WTC11 (cell line): Measurements from ENCODE around the gene SHANK2. TPM values are rescaled to one million over a fixed set of nuclear protein-coding genes. Genes with fewer than 3 reads are reported as not detected.

Experiments
- ATAC-seq: fragments of 200-7000 bp; cut with Tn5 transposase; 2 replicates; pipeline ENCODE4 v1.10.0; 2021; ENCODE audit warnings: mild to moderate bottlenecking, moderate library complexity
- CTCF ChIA-PET: fragments of 300-600 bp; sonication (Branson Sonifier 250); formaldehyde crosslinking; loops from one replicate; lab custom pipeline; 2021; ENCODE audit warnings: antibody characterized with exemption; lab: Charles Lee
- POLR2A ChIA-PET: fragments of 350-600 bp; sonication (Branson Sonifier 250); formaldehyde crosslinking; loops from one replicate; lab custom pipeline; 2021; ENCODE audit warnings: antibody characterized with exemption; lab: Charles Lee
- DNase-seq: peaks from one replicate; pipeline ENCODE4 v3.0.0; 2021; ENCODE audit warnings: low spot score
- H3K27ac Mint-ChIP-seq: 2 replicates; pipeline ENCODE4 v1.8.0; 2021; ENCODE audit warnings: mixed read lengths
- H3K27me3 Mint-ChIP-seq: 2 replicates; pipeline ENCODE4 v1.8.0; 2021; ENCODE audit warnings: low read depth, mild to moderate bottlenecking, moderate library complexity, mixed read lengths
- H3K36me3 Mint-ChIP-seq: 2 replicates; pipeline ENCODE4 v1.8.0; 2021; ENCODE audit warnings: mixed read lengths
- H3K4me1 Mint-ChIP-seq: 2 replicates; pipeline ENCODE4 v1.8.0; 2022; ENCODE audit warnings: mixed read lengths
- H3K4me3 Mint-ChIP-seq: 2 replicates; pipeline ENCODE4 v1.8.0; 2021; ENCODE audit warnings: mild to moderate bottlenecking, moderate library complexity, mixed read lengths
- H3K9me3 Mint-ChIP-seq: 2 replicates; pipeline ENCODE4 v1.8.0; 2021; ENCODE audit warnings: mixed read lengths
- ATF1 ChIP-seq: sonication (generic); formaldehyde crosslinking; IDR thresholded peaks from 2 replicates; pipeline ENCODE4 v1.8.1; 2023; ENCODE audit warnings: mild to moderate bottlenecking, moderate library complexity, missing genetic modification reagents
- CBFB ChIP-seq: sonication (generic); formaldehyde crosslinking; IDR thresholded peaks from 2 replicates; pipeline ENCODE4 v1.8.1; 2022; ENCODE audit warnings: mild to moderate bottlenecking, low read depth, missing genetic modification reagents
- CREM ChIP-seq: sonication (generic); formaldehyde crosslinking; IDR thresholded peaks from 2 replicates; pipeline ENCODE4 v1.8.1; 2022; ENCODE audit warnings: mild to moderate bottlenecking, missing genetic modification reagents, moderate library complexity
- GABPB1 ChIP-seq: sonication (generic); formaldehyde crosslinking; IDR thresholded peaks from 2 replicates; pipeline ENCODE4 v1.8.1; 2023; ENCODE audit warnings: mild to moderate bottlenecking, missing genetic modification reagents
- JUN ChIP-seq: sonication (generic); formaldehyde crosslinking; IDR thresholded peaks from 2 replicates; pipeline ENCODE4 v1.8.0; 2023; ENCODE audit warnings: mild to moderate bottlenecking, missing genetic modification reagents
- KAT7 ChIP-seq: sonication (generic); formaldehyde crosslinking; IDR thresholded peaks from 2 replicates; pipeline ENCODE4 v1.8.1; 2023; ENCODE audit warnings: missing genetic modification reagents, mild to moderate bottlenecking, borderline replicate concordance
- MXD4 ChIP-seq: fragments of 250-450 bp; sonication (Bioruptor Pico); IDR thresholded peaks from 2 replicates; pipeline ENCODE4 v1.8.0; 2021; ENCODE audit warnings: mild to moderate bottlenecking, moderate library complexity, borderline replicate concordance
- MYBL2 ChIP-seq: sonication (generic); formaldehyde crosslinking; IDR thresholded peaks from 2 replicates; pipeline ENCODE4 v1.8.1; 2023; ENCODE audit warnings: mild to moderate bottlenecking, moderate library complexity, missing genetic modification reagents
- NR3C1 ChIP-seq: sonication (generic); formaldehyde crosslinking; conservative IDR thresholded peaks from 2 replicates; pipeline ENCODE4 v1.8.1; 2023; ENCODE audit warnings: low read depth, mild to moderate bottlenecking, missing genetic modification reagents
- OVOL2 ChIP-seq: fragments of 250-450 bp; sonication (Bioruptor Pico); IDR thresholded peaks from 2 replicates; pipeline ENCODE4 v1.9.0; 2021; ENCODE audit warnings: mild to moderate bottlenecking, borderline replicate concordance
- PRRX2 ChIP-seq: fragments of 250-450 bp; sonication (Bioruptor Pico); IDR thresholded peaks from 2 replicates; pipeline ENCODE4 v1.8.0; 2021; ENCODE audit warnings: mild to moderate bottlenecking
- TCF7 ChIP-seq: sonication (generic); formaldehyde crosslinking; IDR thresholded peaks from 2 replicates; pipeline ENCODE4 v1.8.0; 2022; ENCODE audit warnings: mild to moderate bottlenecking, low read depth, missing genetic modification reagents, moderate library complexity
- TEAD1 ChIP-seq: sonication (generic); formaldehyde crosslinking; IDR thresholded peaks from 2 replicates; pipeline ENCODE4 v1.8.0; 2022; ENCODE audit warnings: mild to moderate bottlenecking, missing genetic modification reagents
- ZBTB21 ChIP-seq: sonication (generic); formaldehyde crosslinking; IDR thresholded peaks from 2 replicates; pipeline ENCODE4 v1.8.1; 2023; ENCODE audit warnings: mild to moderate bottlenecking, missing genetic modification reagents, borderline replicate concordance
- ZNF232 ChIP-seq: sonication (generic); formaldehyde crosslinking; IDR thresholded peaks from 2 replicates; pipeline ENCODE4 v1.8.0; 2022; ENCODE audit warnings: mild to moderate bottlenecking, missing genetic modification reagents
- ZNF416 ChIP-seq: fragments of 250-450 bp; sonication (Bioruptor Pico); IDR thresholded peaks from 2 replicates; pipeline ENCODE4 v1.9.0; 2021; ENCODE audit warnings: mild to moderate bottlenecking, inconsistent platforms
- ZNF423 ChIP-seq: fragments of 250-450 bp; sonication (Bioruptor Pico); IDR thresholded peaks from 2 replicates; pipeline ENCODE4 v2.1.2; 2022; ENCODE audit warnings: mild to moderate bottlenecking, moderate library complexity
- total RNA-seq: library from RNA; stranded (reverse); gene quantifications from 3 replicates; pipeline ENCODE4 v1.2.3, GENCODE V29; 2021
- TF ChIP-seq, protein P1 (sequence below): sonication (generic); formaldehyde crosslinking; IDR thresholded peaks from 2 replicates; pipeline ENCODE4 v1.8.0; 2022; ENCODE audit warnings: mild to moderate bottlenecking, missing genetic modification reagents
- TF ChIP-seq, protein P2 (sequence below): sonication (generic); formaldehyde crosslinking; IDR thresholded peaks from 2 replicates; pipeline ENCODE4 v1.8.0; 2023; ENCODE audit warnings: missing genetic modification reagents
- TF ChIP-seq, protein P3 (sequence below): sonication (generic); formaldehyde crosslinking; IDR thresholded peaks from 2 replicates; pipeline ENCODE4 v1.8.1; 2022; ENCODE audit warnings: mild to moderate bottlenecking, moderate library complexity, missing genetic modification reagents
- TF ChIP-seq, protein P4 (sequence below): sonication (generic); formaldehyde crosslinking; IDR thresholded peaks from 2 replicates; pipeline ENCODE4 v1.8.0; 2023; ENCODE audit warnings: missing genetic modification reagents, mild to moderate bottlenecking, borderline replicate concordance

The SHANK2 gene
- total RNA-seq, 1 experiment from 2014 or later, result 64.8 TPM

DNA sequence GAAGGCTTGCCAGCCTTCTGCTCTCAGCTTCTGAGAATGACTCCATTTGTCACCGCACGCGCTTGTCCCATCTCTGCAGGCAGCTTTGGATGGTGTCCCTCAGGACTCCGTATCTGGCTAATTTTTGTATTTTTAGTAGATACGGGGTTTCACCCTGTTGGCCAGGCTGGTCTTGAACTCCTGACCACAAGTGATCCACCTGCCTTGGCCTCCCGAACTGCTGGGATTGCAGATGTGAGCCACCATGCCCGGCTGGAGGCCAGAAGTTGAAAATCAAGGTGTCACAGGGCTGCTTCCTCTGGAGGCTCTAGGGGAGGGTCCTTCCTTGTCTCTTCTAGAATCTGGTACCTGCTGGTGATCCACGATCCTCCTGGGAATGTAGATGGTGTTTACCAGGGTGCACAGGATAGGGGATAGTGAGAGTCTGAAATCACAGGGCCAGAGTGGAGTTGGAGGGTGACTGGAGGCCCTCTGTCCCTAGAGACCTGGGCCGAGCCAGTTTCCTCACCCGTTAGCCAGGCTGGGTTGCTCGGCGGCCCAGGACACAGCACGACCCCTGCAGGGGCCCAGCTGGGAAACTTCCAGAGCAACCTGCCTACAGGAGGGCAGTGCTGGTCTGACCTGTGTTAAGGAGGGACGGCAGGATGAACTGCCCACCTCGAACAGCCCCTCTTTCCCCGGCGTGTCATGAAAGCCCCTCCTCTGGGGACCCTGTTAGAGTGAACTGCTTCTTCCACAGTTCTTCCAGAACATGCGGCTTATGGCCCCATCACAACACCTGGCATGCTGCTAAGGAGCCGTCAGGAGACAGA is 48.9 kb upstream of the SHANK2 start:
- ChIA-PET POLR2A (no interaction called here), CTCF (interaction anchor here (1.0 kb wide), 1 partner anchor 49 kb away, joined by 3 read pairs; the partner anchor contains the start of gene SHANK2)
- Mint-ChIP-seq H3K36me3 (no peaks in the 10 kb centered on the region), H3K4me3 (no peak overlapping the region), H3K9me3 (peaks cover 11% of the 10 kb centered on the region), H3K4me1 (peaks cover 4% of the 10 kb centered on the region; the same call in 1 of the 2 replicates), H3K27ac (no peak overlapping the region), H3K27me3 (peaks cover 17% of the 10 kb centered on the region; the same call in 1 of the 2 replicates)
- no peak for ATAC-seq
- DNase-seq, result no peak
- no peak for TF ChIP-seq OVOL2
- TF ChIP-seq TEAD1 (CRISPR knock-in tag), result no peak
- TF ChIP-seq KAT7, result no peak
- TF ChIP-seq ATF1 (CRISPR knock-in tag), result no peak
- TF ChIP-seq MXD4 (CRISPR knock-in tag), result no peak
- no peak for TF ChIP-seq PRRX2 (CRISPR knock-in tag)
- TF ChIP-seq CREM (CRISPR knock-in tag), result no peak
- no peak for TF ChIP-seq ZNF423 (CRISPR knock-in tag)
- TF ChIP-seq ZNF416 (CRISPR knock-in tag), result no peak
- TF ChIP-seq ZBTB21, result no peak
- no peak for TF ChIP-seq TCF7 (CRISPR knock-in tag)
- TF ChIP-seq, protein P1, sequence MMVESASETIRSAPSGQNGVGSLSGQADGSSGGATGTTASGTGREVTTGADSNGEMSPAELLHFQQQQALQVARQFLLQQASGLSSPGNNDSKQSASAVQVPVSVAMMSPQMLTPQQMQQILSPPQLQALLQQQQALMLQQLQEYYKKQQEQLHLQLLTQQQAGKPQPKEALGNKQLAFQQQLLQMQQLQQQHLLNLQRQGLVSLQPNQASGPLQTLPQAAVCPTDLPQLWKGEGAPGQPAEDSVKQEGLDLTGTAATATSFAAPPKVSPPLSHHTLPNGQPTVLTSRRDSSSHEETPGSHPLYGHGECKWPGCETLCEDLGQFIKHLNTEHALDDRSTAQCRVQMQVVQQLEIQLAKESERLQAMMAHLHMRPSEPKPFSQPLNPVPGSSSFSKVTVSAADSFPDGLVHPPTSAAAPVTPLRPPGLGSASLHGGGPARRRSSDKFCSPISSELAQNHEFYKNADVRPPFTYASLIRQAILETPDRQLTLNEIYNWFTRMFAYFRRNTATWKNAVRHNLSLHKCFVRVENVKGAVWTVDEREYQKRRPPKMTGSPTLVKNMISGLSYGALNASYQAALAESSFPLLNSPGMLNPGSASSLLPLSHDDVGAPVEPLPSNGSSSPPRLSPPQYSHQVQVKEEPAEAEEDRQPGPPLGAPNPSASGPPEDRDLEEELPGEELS (CRISPR knock-in tag), result no peak
- no peak for TF ChIP-seq MYBL2
- TF ChIP-seq, protein P2, sequence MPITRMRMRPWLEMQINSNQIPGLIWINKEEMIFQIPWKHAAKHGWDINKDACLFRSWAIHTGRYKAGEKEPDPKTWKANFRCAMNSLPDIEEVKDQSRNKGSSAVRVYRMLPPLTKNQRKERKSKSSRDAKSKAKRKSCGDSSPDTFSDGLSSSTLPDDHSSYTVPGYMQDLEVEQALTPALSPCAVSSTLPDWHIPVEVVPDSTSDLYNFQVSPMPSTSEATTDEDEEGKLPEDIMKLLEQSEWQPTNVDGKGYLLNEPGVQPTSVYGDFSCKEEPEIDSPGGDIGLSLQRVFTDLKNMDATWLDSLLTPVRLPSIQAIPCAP (CRISPR knock-in tag), result no peak

DNA sequence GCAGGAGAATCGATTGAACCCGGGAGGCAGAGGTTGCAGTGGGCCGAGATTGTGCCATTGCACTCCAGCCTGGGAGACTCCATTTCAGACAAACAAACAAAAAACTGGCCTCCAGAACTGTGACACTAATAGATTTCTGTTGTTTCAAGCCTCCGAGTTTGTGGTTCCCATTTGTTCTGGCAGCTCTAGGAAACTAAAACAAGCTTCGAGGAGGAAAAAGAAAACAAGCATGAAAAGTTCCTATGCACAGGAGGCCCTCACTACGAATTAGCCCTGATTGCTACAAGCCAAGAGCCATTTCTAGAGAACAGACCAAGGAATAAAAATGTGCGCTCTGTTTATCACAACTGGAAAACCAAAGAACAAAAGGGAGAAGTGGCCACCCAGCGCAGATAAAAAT is 47.8 kb upstream of the SHANK2 start:
- POLR2A ChIA-PET, result no interaction called here
- peaks cover 4% of the 10 kb centered on the region; the same call in 1 of the 2 replicates for H3K4me1 Mint-ChIP-seq
- TF ChIP-seq ZNF232 (CRISPR knock-in tag), result no peak
- TF ChIP-seq NR3C1 (CRISPR knock-in tag), result no peak
- no peak for TF ChIP-seq MYBL2
- TF ChIP-seq JUN (CRISPR knock-in tag), result no peak
- TF ChIP-seq CBFB (CRISPR knock-in tag), result no peak
- no peak for TF ChIP-seq MXD4 (CRISPR knock-in tag)
- no peak for TF ChIP-seq TEAD1 (CRISPR knock-in tag)
- TF ChIP-seq, protein P3, sequence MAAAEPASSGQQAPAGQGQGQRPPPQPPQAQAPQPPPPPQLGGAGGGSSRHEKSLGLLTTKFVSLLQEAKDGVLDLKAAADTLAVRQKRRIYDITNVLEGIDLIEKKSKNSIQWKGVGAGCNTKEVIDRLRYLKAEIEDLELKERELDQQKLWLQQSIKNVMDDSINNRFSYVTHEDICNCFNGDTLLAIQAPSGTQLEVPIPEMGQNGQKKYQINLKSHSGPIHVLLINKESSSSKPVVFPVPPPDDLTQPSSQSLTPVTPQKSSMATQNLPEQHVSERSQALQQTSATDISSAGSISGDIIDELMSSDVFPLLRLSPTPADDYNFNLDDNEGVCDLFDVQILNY (CRISPR knock-in tag), result no peak
- no peak for TF ChIP-seq GABPB1 (CRISPR knock-in tag)
- TF ChIP-seq, protein P4, sequence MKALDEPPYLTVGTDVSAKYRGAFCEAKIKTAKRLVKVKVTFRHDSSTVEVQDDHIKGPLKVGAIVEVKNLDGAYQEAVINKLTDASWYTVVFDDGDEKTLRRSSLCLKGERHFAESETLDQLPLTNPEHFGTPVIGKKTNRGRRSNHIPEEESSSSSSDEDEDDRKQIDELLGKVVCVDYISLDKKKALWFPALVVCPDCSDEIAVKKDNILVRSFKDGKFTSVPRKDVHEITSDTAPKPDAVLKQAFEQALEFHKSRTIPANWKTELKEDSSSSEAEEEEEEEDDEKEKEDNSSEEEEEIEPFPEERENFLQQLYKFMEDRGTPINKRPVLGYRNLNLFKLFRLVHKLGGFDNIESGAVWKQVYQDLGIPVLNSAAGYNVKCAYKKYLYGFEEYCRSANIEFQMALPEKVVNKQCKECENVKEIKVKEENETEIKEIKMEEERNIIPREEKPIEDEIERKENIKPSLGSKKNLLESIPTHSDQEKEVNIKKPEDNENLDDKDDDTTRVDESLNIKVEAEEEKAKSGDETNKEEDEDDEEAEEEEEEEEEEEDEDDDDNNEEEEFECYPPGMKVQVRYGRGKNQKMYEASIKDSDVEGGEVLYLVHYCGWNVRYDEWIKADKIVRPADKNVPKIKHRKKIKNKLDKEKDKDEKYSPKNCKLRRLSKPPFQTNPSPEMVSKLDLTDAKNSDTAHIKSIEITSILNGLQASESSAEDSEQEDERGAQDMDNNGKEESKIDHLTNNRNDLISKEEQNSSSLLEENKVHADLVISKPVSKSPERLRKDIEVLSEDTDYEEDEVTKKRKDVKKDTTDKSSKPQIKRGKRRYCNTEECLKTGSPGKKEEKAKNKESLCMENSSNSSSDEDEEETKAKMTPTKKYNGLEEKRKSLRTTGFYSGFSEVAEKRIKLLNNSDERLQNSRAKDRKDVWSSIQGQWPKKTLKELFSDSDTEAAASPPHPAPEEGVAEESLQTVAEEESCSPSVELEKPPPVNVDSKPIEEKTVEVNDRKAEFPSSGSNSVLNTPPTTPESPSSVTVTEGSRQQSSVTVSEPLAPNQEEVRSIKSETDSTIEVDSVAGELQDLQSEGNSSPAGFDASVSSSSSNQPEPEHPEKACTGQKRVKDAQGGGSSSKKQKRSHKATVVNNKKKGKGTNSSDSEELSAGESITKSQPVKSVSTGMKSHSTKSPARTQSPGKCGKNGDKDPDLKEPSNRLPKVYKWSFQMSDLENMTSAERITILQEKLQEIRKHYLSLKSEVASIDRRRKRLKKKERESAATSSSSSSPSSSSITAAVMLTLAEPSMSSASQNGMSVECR (CRISPR knock-in tag), result no peak
- ATAC-seq (no peak), DNase-seq (no peak)
- peaks cover 20% of the 10 kb centered on the region for H3K9me3 Mint-ChIP-seq
- no peak overlapping the region for H3K4me3 Mint-ChIP-seq
- CTCF ChIA-PET, result no interaction called here
- no peaks in the 10 kb centered on the region for H3K36me3 Mint-ChIP-seq
- H3K27me3 Mint-ChIP-seq, result peaks cover 17% of the 10 kb centered on the region; the same call in 1 of the 2 replicates
- no peak overlapping the region for H3K27ac Mint-ChIP-seq
